WTC11 (cell line): ENCODE measurements around the gene SMIM3. TPM values are rescaled to one million over a fixed set of nuclear protein-coding genes. Genes with fewer than 3 reads are reported as not detected.
"Not testable (repeated sequence)": the region's sequence is repeated elsewhere in the genome, so short reads cannot be mapped to it uniquely, and the experiment has no call there.

ENCODE experiments used
- ATAC-seq: fragments of 200-7000 bp; cut with Tn5 transposase; 2 replicates; pipeline ENCODE4 v1.10.0; 2021; ENCODE audit warnings: mild to moderate bottlenecking, moderate library complexity
- CTCF ChIA-PET: fragments of 300-600 bp; sonication (Branson Sonifier 250); formaldehyde crosslinking; loops from one replicate; lab custom pipeline; 2021; ENCODE audit warnings: antibody characterized with exemption; lab: Charles Lee
- POLR2A ChIA-PET: fragments of 350-600 bp; sonication (Branson Sonifier 250); formaldehyde crosslinking; loops from one replicate; lab custom pipeline; 2021; ENCODE audit warnings: antibody characterized with exemption; lab: Charles Lee
- DNase-seq: peaks from one replicate; pipeline ENCODE4 v3.0.0; 2021; ENCODE audit warnings: low spot score
- H3K27ac Mint-ChIP-seq: 2 replicates; pipeline ENCODE4 v1.8.0; 2021; ENCODE audit warnings: mixed read lengths
- H3K27me3 Mint-ChIP-seq: 2 replicates; pipeline ENCODE4 v1.8.0; 2021; ENCODE audit warnings: low read depth, mild to moderate bottlenecking, moderate library complexity, mixed read lengths
- H3K36me3 Mint-ChIP-seq: 2 replicates; pipeline ENCODE4 v1.8.0; 2021; ENCODE audit warnings: mixed read lengths
- H3K4me1 Mint-ChIP-seq: 2 replicates; pipeline ENCODE4 v1.8.0; 2022; ENCODE audit warnings: mixed read lengths
- H3K4me3 Mint-ChIP-seq: 2 replicates; pipeline ENCODE4 v1.8.0; 2021; ENCODE audit warnings: mild to moderate bottlenecking, moderate library complexity, mixed read lengths
- H3K9me3 Mint-ChIP-seq: 2 replicates; pipeline ENCODE4 v1.8.0; 2021; ENCODE audit warnings: mixed read lengths
- ETV6 ChIP-seq: sonication (generic); formaldehyde crosslinking; IDR thresholded peaks from 2 replicates; pipeline ENCODE4 v1.8.1; 2022; ENCODE audit warnings: mild to moderate bottlenecking, missing genetic modification reagents
- GABPB1 ChIP-seq: sonication (generic); formaldehyde crosslinking; IDR thresholded peaks from 2 replicates; pipeline ENCODE4 v1.8.1; 2023; ENCODE audit warnings: mild to moderate bottlenecking, missing genetic modification reagents
- GTF2I ChIP-seq: fragments of 250-450 bp; sonication (Bioruptor Pico); conservative IDR thresholded peaks from 2 replicates; pipeline ENCODE4 v1.4.0; 2021; ENCODE audit warnings: mild to moderate bottlenecking
- SMAD3 ChIP-seq: sonication (generic); formaldehyde crosslinking; IDR thresholded peaks from 2 replicates; pipeline ENCODE4 v1.8.0; 2022; ENCODE audit warnings: missing genetic modification reagents, mild to moderate bottlenecking, borderline replicate concordance
- total RNA-seq: library from RNA; stranded (reverse); gene quantifications from 3 replicates; pipeline ENCODE4 v1.2.3, GENCODE V29; 2021
- TF ChIP-seq, protein P1 (sequence below): sonication (generic); formaldehyde crosslinking; IDR thresholded peaks from 2 replicates; pipeline ENCODE4 v1.8.0; 2022; ENCODE audit warnings: mild to moderate bottlenecking, missing genetic modification reagents
- TF ChIP-seq, protein P2 (sequence below): sonication (generic); formaldehyde crosslinking; IDR thresholded peaks from 2 replicates; pipeline ENCODE4 v1.8.0; 2023; ENCODE audit warnings: missing genetic modification reagents, mild to moderate bottlenecking, borderline replicate concordance
- TF ChIP-seq, protein P3 (sequence below): fragments of 250-450 bp; sonication (Bioruptor Pico); IDR thresholded peaks from 2 replicates; pipeline ENCODE4 v1.9.0; 2021; ENCODE audit warnings: mild to moderate bottlenecking
- TF ChIP-seq, protein P4 (sequence below): fragments of 250-450 bp; sonication (Bioruptor Pico); conservative IDR thresholded peaks from 2 replicates; pipeline ENCODE4 v1.9.0; 2021; ENCODE audit warnings: mild to moderate bottlenecking

The SMIM3 gene
- total RNA-seq, 1 experiment from 2014 or later, result 14.1 TPM

DNA sequence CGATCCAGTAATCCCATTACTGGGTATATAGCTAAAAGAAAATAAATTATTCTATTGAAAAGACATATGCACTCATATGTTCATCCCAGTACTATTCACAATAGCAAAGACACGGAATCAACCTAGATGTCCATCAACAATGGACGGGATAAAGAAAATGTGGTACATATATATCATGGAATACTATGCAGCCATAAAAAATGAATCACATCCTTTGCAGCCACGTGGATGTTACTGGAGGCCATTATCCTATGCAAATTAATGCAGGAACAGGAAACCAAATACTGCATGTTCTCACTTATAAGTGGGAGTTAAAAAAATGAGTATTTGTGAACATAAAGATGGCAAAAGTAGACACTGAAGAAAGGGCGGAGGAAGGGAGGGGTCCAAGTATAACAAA is 51.2 kb downstream of the SMIM3 start:
- H3K9me3 Mint-ChIP-seq, result peaks cover 29% of the 10 kb centered on the region
- TF ChIP-seq ETV6 (CRISPR knock-in tag) (no peak), GTF2I (no peak), GABPB1 (CRISPR knock-in tag) (no peak)
- TF ChIP-seq, protein P1, sequence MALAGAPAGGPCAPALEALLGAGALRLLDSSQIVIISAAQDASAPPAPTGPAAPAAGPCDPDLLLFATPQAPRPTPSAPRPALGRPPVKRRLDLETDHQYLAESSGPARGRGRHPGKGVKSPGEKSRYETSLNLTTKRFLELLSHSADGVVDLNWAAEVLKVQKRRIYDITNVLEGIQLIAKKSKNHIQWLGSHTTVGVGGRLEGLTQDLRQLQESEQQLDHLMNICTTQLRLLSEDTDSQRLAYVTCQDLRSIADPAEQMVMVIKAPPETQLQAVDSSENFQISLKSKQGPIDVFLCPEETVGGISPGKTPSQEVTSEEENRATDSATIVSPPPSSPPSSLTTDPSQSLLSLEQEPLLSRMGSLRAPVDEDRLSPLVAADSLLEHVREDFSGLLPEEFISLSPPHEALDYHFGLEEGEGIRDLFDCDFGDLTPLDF, result no peak
- TF ChIP-seq, protein P2, sequence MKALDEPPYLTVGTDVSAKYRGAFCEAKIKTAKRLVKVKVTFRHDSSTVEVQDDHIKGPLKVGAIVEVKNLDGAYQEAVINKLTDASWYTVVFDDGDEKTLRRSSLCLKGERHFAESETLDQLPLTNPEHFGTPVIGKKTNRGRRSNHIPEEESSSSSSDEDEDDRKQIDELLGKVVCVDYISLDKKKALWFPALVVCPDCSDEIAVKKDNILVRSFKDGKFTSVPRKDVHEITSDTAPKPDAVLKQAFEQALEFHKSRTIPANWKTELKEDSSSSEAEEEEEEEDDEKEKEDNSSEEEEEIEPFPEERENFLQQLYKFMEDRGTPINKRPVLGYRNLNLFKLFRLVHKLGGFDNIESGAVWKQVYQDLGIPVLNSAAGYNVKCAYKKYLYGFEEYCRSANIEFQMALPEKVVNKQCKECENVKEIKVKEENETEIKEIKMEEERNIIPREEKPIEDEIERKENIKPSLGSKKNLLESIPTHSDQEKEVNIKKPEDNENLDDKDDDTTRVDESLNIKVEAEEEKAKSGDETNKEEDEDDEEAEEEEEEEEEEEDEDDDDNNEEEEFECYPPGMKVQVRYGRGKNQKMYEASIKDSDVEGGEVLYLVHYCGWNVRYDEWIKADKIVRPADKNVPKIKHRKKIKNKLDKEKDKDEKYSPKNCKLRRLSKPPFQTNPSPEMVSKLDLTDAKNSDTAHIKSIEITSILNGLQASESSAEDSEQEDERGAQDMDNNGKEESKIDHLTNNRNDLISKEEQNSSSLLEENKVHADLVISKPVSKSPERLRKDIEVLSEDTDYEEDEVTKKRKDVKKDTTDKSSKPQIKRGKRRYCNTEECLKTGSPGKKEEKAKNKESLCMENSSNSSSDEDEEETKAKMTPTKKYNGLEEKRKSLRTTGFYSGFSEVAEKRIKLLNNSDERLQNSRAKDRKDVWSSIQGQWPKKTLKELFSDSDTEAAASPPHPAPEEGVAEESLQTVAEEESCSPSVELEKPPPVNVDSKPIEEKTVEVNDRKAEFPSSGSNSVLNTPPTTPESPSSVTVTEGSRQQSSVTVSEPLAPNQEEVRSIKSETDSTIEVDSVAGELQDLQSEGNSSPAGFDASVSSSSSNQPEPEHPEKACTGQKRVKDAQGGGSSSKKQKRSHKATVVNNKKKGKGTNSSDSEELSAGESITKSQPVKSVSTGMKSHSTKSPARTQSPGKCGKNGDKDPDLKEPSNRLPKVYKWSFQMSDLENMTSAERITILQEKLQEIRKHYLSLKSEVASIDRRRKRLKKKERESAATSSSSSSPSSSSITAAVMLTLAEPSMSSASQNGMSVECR (CRISPR knock-in tag), result no peak
- TF ChIP-seq, protein P3, sequence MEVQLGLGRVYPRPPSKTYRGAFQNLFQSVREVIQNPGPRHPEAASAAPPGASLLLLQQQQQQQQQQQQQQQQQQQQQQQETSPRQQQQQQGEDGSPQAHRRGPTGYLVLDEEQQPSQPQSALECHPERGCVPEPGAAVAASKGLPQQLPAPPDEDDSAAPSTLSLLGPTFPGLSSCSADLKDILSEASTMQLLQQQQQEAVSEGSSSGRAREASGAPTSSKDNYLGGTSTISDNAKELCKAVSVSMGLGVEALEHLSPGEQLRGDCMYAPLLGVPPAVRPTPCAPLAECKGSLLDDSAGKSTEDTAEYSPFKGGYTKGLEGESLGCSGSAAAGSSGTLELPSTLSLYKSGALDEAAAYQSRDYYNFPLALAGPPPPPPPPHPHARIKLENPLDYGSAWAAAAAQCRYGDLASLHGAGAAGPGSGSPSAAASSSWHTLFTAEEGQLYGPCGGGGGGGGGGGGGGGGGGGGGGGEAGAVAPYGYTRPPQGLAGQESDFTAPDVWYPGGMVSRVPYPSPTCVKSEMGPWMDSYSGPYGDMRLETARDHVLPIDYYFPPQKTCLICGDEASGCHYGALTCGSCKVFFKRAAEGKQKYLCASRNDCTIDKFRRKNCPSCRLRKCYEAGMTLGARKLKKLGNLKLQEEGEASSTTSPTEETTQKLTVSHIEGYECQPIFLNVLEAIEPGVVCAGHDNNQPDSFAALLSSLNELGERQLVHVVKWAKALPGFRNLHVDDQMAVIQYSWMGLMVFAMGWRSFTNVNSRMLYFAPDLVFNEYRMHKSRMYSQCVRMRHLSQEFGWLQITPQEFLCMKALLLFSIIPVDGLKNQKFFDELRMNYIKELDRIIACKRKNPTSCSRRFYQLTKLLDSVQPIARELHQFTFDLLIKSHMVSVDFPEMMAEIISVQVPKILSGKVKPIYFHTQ (CRISPR knock-in tag), result no peak
- no peak overlapping the region for H3K4me3 Mint-ChIP-seq
- H3K27ac Mint-ChIP-seq, result no peak overlapping the region
- DNase-seq (no peak), ATAC-seq (no peak)
- ChIA-PET CTCF (no interaction called here), POLR2A (no interaction called here)
- no peaks in the 10 kb centered on the region for H3K4me1 Mint-ChIP-seq
- peaks cover 3% of the 10 kb centered on the region; the same call in 1 of the 2 replicates for H3K27me3 Mint-ChIP-seq
- H3K36me3 Mint-ChIP-seq, result peaks cover 4% of the 10 kb centered on the region; the same call in 1 of the 2 replicates

DNA sequence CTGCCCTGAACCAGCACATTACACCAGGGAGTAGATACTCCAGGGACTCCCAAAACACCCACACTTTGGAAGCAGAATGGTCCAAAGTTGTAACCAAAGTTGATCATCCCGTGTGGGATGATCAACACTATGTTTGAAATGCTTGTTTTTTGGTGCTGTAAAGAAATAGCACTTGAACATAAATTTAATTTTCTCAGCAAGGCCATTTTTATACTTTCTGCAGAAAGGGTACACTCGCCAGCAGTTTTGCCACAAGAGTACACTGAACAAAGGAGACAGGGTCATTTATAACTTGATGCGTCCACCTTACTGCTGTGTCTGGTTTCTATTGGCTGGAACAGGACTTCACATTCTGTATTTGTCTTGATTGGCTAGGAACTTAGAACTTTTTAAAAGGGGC is 53.3 kb downstream of the SMIM3 start:
- H3K36me3 Mint-ChIP-seq, H3K27me3 Mint-ChIP-seq, H3K4me1 Mint-ChIP-seq, CTCF ChIA-PET, H3K27ac Mint-ChIP-seq, DNase-seq, ATAC-seq, POLR2A ChIA-PET, H3K4me3 Mint-ChIP-seq: not testable (repeated sequence)
- peaks cover 27% of the 10 kb centered on the region for H3K9me3 Mint-ChIP-seq

DNA sequence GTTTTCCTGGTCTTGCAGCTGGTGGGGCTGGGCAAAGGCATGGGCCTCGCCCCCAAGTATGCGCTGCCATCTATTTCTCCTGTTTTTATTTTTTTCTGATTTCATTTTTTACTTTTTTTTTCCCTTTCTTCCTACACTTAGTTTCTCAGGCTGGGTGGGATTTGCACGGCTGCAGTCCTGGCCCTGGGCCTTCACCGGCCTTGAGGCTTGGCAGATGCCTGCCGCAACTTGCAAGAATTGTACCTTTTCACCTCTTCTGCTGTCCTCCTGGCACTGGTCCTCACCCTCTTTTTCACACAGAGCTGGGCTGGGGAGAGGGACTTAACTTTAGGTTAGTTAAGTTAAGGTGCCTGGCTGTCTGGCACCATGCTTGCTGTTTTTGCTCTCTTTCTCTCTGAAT is 57.5 kb downstream of the SMIM3 start:
- no peak for ATAC-seq
- H3K36me3 Mint-ChIP-seq, result peaks cover under 1% of the 10 kb centered on the region; the same call in 1 of the 2 replicates
- H3K9me3 Mint-ChIP-seq, result peaks cover 16% of the 10 kb centered on the region
- peaks cover 4% of the 10 kb centered on the region; the same call in 1 of the 2 replicates for H3K4me1 Mint-ChIP-seq
- TF ChIP-seq, protein P4, sequence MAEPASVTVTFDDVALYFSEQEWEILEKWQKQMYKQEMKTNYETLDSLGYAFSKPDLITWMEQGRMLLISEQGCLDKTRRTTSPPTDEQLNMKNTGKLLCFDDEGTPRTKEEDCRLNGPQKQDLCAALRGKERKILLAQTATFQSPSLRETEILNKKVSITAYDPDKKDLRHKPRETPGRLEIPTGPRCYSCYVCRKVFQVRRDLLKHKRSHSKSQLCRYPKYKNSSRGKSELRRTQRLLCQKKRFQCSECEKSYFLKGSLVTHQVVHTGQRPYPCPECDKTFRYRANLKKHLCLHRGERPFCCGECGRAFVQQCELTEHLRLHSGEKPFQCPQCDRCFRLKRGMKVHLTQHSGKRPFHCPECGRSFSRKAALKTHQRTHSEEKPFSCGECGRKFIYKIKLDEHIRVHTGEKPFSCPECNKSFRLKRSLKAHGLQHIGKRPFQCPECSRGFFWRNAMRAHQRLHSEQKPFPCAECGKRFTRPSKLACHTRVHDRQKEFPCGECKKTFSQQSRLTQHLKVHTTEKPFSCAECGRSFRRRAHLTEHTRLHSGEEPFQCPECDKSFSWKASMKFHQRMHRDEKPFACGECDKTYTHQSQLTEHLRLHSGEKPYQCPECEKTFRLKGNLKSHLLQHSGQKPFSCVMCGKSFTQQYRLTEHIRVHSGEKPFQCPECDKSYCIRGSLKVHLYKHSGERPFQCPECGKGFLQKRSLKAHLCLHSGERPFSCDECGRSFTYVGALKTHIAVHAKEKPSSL, result no peak
- TF ChIP-seq, all 79 proteins: peak for 0
- POLR2A ChIA-PET, result no interaction called here
- no peak overlapping the region for H3K27ac Mint-ChIP-seq
- DNase-seq, result no peak
- H3K27me3 Mint-ChIP-seq, result no peaks in the 10 kb centered on the region; the same call in 1 of the 2 replicates
- H3K4me3 Mint-ChIP-seq, result no peak overlapping the region
- CTCF ChIA-PET, result interaction anchor here (0.6 to 1.4 kb wide), 3 partner anchors 100 to 216 kb away, joined by 3 to 4 read pairs (median 3); no protein-coding TSS in a partner anchor

DNA sequence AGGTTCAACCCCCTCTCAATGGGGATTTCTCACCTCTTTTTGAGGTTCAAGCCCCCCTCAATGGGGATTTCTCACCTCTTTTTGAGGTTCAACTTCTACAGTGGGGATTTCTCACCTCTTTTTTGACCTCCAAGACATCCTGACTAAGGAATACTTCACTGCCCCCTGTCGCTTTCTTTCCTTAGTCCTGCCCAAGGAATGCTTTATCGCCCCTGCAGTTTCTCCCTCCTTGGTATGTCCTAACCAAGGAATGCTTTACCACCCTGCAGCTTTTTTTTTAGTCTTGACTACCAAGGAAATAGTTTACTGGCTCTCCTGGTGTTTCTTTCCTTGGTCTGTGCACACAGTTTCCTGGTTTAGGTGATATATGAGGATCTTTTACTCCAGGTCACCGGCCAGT is 58.1 kb downstream of the SMIM3 start:
- no peak overlapping the region for H3K4me3 Mint-ChIP-seq
- peak; percentile 60 for ATAC-seq
- H3K36me3 Mint-ChIP-seq, result no peaks in the 10 kb centered on the region
- peaks cover 14% of the 10 kb centered on the region for H3K9me3 Mint-ChIP-seq
- no peaks in the 10 kb centered on the region; the same call in 1 of the 2 replicates for H3K27me3 Mint-ChIP-seq
- ChIA-PET CTCF (interaction anchor here (0.7 to 1.4 kb wide), 2 partner anchors 101 to 166 kb away, joined by 3 read pairs; no protein-coding TSS in a partner anchor), POLR2A (no interaction called here)
- no peak for TF ChIP-seq SMAD3 (CRISPR knock-in tag)
- peaks cover 4% of the 10 kb centered on the region; the same call in 1 of the 2 replicates for H3K4me1 Mint-ChIP-seq
- DNase-seq, result no peak
- no peak overlapping the region for H3K27ac Mint-ChIP-seq

DNA sequence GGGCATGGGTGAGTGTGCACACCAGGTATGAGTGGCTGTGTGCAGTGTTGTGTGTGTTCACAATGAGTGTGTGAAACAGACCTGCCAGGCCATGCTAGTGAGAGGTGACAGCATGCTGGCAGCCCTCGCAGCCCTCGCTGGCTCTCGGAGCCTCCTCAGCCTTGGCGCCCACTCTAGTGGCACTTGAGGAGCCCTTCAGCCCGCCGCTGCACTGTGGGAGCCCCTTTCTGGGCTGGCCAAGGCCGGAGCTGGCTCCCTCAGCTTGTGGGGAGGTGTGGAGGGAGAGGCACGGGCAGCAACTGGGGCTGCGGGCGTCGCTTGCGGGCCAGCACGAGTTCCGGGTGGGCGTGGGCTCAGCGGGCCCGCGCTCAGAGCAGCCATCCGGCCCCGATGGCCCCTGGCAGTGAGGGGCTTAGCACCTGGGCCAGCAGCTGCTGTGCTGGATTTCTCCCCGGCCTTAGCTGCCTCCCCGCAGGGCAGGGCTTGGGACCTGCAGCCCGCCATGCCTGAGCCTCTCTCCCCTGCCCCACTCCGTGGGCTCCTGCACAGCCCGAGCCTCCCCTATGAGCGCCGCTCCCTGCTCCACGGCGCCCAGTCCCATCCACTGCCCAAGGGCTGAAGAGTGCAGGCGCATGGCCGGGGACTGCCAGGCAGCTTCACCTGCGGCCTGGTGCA is 66.8 kb downstream of the SMIM3 start:
- H3K4me1 Mint-ChIP-seq, POLR2A ChIA-PET, DNase-seq, H3K36me3 Mint-ChIP-seq, H3K4me3 Mint-ChIP-seq, H3K27ac Mint-ChIP-seq, ATAC-seq: not testable (repeated sequence)
- Mint-ChIP-seq H3K27me3 (peaks cover 18% of the 10 kb centered on the region), H3K9me3 (peaks cover 15% of the 10 kb centered on the region)
- CTCF ChIA-PET, result interaction anchor here (1.6 to 3.5 kb wide), 5 partner anchors 44 to 284 kb away, joined by 5 to 31 read pairs (median 29); partner anchors contain the start of gene RBM22
